HS-5 (cell line): ENCODE data around the gene USO1.
"Not testable (repeated sequence)": the region's sequence is repeated elsewhere in the genome, so short reads cannot be mapped to it uniquely, and the experiment has no call there.

Experiments used
- DNase-seq: peaks from one replicate; pipeline ENCODE4 v3.0.0-alpha.2; 2012; ENCODE audit warnings: low read depth

USO1 gene

GRCh38 chr4:75714011-75714410, 10.4 kb upstream of the USO1 start:
- DNase-seq: no peak

GRCh38 chr4:75714704-75715103, 9.7 kb upstream of the USO1 start:
- DNase-seq: no peak

GRCh38 chr4:75715105-75715799, 9.1 kb upstream of the USO1 start:
- no peak for DNase-seq

GRCh38 chr4:75716054-75716453, 8.3 kb upstream of the USO1 start:
- not testable (repeated sequence) for DNase-seq

- DNase-seq: no peak
These were observed 7.0 kb upstream of the USO1 start for GRCh38 chr4:75717408-75717807.

- DNase-seq: no peak
These were observed 5.8 kb upstream of the USO1 start for GRCh38 chr4:75718529-75718928.

GRCh38 chr4:75722417-75722816, 2.0 kb upstream of the USO1 start:
- no peak for DNase-seq

GRCh38 chr4:75723163-75724065, 963 bp upstream of the USO1 start:
- no peak for DNase-seq

- DNase-seq: peak; percentile 24
These were observed 719 bp downstream of the USO1 start for GRCh38 chr4:75724867-75725724.

GRCh38 chr4:75725942-75726538, 1.7 kb downstream of the USO1 start:
- DNase-seq: not testable (repeated sequence)

- no peak for DNase-seq
These were observed 2.2 kb downstream of the USO1 start for GRCh38 chr4:75726577-75726976.

- no peak for DNase-seq
These were observed 2.7 kb downstream of the USO1 start for GRCh38 chr4:75727073-75727472.

- no peak for DNase-seq
These were observed 5.5 kb downstream of the USO1 start for GRCh38 chr4:75729836-75730235.

GRCh38 chr4:75733369-75733768, 9.0 kb downstream of the USO1 start:
- DNase-seq: no peak

GRCh38 chr4:75735525-75735924, 11.1 kb downstream of the USO1 start:
- no peak for DNase-seq

GRCh38 chr4:75736862-75737261, 12.5 kb downstream of the USO1 start:
- DNase-seq: no peak

- DNase-seq: no peak
These were observed 13.0 kb downstream of the USO1 start for GRCh38 chr4:75737398-75737797.

GRCh38 chr4:75741027-75741426, 16.6 kb downstream of the USO1 start:
- no peak for DNase-seq

GRCh38 chr4:75742451-75742850, 18.1 kb downstream of the USO1 start:
- no peak for DNase-seq

- DNase-seq: peak; percentile 16
These were observed 20.8 kb downstream of the USO1 start for GRCh38 chr4:75745161-75745560.

GRCh38 chr4:75745721-75746199, 21.4 kb downstream of the USO1 start:
- DNase-seq: no peak

- no peak for DNase-seq
These were observed 28.3 kb downstream of the USO1 start for GRCh38 chr4:75752637-75753036.
